ENCODE measurements around the gene AGFG1. TPM values are rescaled to one million over a fixed set of nuclear protein-coding genes. Genes with fewer than 3 reads are reported as not detected.

The AGFG1 gene
- total RNA-seq, 4 donors from 2014 or later, result 41.0 to 60.3 (median 55.0) TPM

DNA sequence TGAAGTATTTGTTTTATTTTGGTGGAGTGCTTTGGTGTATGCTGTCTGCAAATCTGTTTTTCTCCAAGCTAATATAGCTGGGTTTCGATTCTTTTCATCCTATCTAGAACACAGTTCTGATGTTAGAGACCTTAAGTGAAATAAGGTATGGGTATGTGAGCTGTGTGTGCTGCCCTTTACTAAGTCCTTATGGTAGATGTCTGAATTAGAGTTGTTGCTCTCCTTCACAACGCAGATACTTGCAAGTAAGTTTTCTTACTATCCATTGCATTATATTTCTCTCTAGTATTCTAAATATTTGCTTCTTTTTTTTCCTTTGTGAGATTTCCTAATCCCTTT is 38.6 kb downstream of the AGFG1 start:
- Histone ChIP-seq H3K27ac (no peak overlapping the region), H3K9me3 (no peaks in the 10 kb centered on the region), H3K36me3 (no peaks in the 10 kb centered on the region), H3K27me3 (no peaks in the 10 kb centered on the region), H3K4me3 (no peak overlapping the region), H3K4me1 (peaks cover 51% of the 10 kb centered on the region)
- DNase-seq (ENCODE audit: low spot score in 2 of 2), result no peak
- TF ChIP-seq POLR2AphosphoS5 (IDR thresholded peaks at IDR 0.05) (no peak), POLR2A (IDR thresholded peaks at IDR 0.05) (no peak), EP300 (IDR thresholded peaks at IDR 0.05) (no peak)
- TF ChIP-seq, protein P1, sequence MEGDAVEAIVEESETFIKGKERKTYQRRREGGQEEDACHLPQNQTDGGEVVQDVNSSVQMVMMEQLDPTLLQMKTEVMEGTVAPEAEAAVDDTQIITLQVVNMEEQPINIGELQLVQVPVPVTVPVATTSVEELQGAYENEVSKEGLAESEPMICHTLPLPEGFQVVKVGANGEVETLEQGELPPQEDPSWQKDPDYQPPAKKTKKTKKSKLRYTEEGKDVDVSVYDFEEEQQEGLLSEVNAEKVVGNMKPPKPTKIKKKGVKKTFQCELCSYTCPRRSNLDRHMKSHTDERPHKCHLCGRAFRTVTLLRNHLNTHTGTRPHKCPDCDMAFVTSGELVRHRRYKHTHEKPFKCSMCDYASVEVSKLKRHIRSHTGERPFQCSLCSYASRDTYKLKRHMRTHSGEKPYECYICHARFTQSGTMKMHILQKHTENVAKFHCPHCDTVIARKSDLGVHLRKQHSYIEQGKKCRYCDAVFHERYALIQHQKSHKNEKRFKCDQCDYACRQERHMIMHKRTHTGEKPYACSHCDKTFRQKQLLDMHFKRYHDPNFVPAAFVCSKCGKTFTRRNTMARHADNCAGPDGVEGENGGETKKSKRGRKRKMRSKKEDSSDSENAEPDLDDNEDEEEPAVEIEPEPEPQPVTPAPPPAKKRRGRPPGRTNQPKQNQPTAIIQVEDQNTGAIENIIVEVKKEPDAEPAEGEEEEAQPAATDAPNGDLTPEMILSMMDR (IDR thresholded peaks at IDR 0.05), result no peak
- WGBS, result 96% methylated on average over 2 of the region's 2 CpGs

DNA sequence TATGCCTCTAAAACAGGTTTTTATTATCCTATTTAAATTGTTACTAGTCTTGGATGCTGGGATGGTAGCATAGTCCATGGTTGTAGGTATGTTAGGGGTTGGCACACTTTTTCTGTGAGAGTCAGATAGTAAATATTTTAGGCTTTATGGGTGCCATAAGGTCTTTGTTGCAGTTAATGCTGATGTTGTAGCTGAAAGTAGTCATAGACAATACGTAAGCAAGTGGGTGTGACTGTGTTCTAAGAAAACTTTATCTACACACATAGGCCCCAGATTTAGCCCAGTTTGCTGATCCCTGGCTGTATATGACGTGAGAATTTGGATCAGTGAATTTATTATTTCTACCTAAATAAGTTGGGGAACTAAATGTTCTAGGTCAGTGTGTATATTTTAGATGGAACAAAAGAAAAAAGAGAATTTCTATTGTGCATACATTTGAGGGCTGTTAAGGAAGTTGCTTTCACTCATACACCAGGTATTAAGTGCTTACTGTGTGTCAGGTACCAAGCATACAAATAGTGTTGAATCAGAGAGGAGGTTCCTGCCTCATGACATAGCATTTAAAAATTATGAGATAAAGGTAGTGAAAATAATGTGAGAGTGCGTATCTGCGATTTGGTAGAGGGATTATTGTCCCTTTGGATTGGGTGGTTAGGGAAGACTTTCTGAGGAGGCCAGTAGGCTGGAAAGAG is 39.4 kb downstream of the AGFG1 start:
- TF ChIP-seq EP300 (IDR thresholded peaks at IDR 0.05) (no peak), POLR2AphosphoS5 (IDR thresholded peaks at IDR 0.05) (no peak), POLR2A (IDR thresholded peaks at IDR 0.05) (no peak)
- no peak overlapping the region for H3K27ac ChIP-seq

DNA sequence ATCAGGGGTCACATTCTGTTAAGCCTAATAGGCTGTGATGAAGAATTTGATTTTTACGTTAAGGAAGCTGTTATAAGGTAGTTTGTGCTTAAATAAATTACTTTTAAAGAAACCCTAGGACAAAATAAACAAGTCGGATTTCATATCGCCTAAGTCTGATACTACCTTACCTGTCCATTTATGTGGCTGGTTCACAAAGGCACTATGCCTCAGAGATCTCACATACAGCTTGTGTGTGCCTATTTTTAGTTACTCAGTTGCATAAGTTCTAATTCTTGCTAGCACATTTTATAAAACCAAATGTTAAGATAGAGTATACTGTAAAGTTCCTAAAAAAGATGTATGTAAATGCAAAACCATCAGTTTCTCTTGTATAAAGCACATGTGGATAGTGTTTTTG is 40.0 kb downstream of the AGFG1 start:
- DNase-seq (ENCODE audit: low spot score in 2 of 2), result no peak
- Histone ChIP-seq H3K4me3 (no peak overlapping the region), H3K4me1 (peaks cover 58% of the 10 kb centered on the region), H3K27me3 (no peaks in the 10 kb centered on the region), H3K27ac (no peak overlapping the region), H3K36me3 (no peaks in the 10 kb centered on the region), H3K9me3 (no peaks in the 10 kb centered on the region)
- TF ChIP-seq POLR2A (IDR thresholded peaks at IDR 0.05) (no peak), EP300 (IDR thresholded peaks at IDR 0.05) (no peak), POLR2AphosphoS5 (IDR thresholded peaks at IDR 0.05) (no peak)
- TF ChIP-seq, protein P1 (IDR thresholded peaks at IDR 0.05), result no peak
- WGBS, result 89% methylated on average over 3 of the region's 3 CpGs

More for the DNA sequence above, 39.4 kb downstream of the AGFG1 start:
- Histone ChIP-seq H3K27me3 (no peaks in the 10 kb centered on the region), H3K36me3 (no peaks in the 10 kb centered on the region), H3K4me1 (peaks cover 54% of the 10 kb centered on the region), H3K4me3 (no peak overlapping the region), H3K9me3 (no peaks in the 10 kb centered on the region)
- WGBS, result 94% methylated on average over 4 of the region's 4 CpGs
- no peak for DNase-seq (ENCODE audit: low spot score in 2 of 2)

DNA sequence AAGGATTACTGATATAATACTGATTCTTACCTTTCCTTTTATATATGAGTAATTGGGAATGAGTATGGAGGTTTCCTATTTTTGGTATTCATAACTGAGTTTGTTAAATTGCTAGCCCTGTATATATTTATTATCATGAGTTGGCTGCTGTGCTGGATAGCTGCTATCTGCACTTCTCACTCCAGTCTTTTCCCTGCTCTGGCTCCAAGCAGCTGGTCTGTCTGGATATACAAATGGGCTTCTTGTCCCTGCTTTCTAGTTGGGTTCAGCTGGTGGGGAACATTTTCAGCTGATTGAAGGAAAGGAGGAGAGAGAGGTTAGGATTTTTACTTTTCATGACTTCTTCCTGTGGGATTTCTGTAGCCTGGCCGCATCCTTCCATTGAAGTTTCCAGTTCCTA is 41.2 kb downstream of the AGFG1 start:
- TF ChIP-seq POLR2AphosphoS5 (IDR thresholded peaks at IDR 0.05), result no peak
- TF ChIP-seq, protein P1 (IDR thresholded peaks at IDR 0.05), result no peak
- no peak for TF ChIP-seq POLR2A (IDR thresholded peaks at IDR 0.05)
- TF ChIP-seq EP300 (IDR thresholded peaks at IDR 0.05), result no peak
- Histone ChIP-seq H3K36me3 (no peaks in the 10 kb centered on the region), H3K9me3 (no peaks in the 10 kb centered on the region), H3K4me3 (no peak overlapping the region), H3K4me1 (peaks cover 61% of the 10 kb centered on the region), H3K27ac (no peak overlapping the region), H3K27me3 (no peaks in the 10 kb centered on the region)
- 55% methylated on average over 1 of the region's 1 CpG for WGBS
- no peak for DNase-seq (ENCODE audit: low spot score in 2 of 2)

DNA sequence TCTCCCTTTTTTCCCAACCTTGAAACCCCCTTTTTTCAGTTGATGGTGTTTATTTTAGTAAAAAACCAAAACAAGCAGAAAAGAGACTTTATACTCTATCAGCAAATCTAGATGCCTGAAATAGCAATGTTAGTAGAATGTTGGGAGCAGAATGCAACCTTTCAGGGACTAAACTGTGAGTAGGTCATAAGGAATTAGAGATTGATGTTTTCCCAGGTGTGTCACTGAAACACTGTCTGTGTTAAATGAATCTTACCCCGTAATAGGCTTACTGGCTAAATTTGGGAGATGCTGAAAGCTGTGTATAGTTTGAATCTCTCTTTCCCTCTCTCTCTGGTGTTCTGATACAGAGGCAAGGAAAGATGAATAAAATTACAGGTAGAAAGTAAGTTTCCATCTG is 43.8 kb downstream of the AGFG1 start:
- Histone ChIP-seq H3K4me1 (peaks cover 49% of the 10 kb centered on the region), H3K27me3 (no peaks in the 10 kb centered on the region), H3K9me3 (no peaks in the 10 kb centered on the region), H3K36me3 (no peaks in the 10 kb centered on the region), H3K27ac (no peak overlapping the region), H3K4me3 (no peak overlapping the region)
- TF ChIP-seq, protein P1 (IDR thresholded peaks at IDR 0.05), result no peak
- TF ChIP-seq POLR2AphosphoS5 (IDR thresholded peaks at IDR 0.05) (no peak), POLR2A (IDR thresholded peaks at IDR 0.05) (no peak), EP300 (IDR thresholded peaks at IDR 0.05) (no peak)
- WGBS, result 70% methylated on average over 1 of the region's 1 CpG
- DNase-seq (ENCODE audit: low spot score in 2 of 2), result no peak

All from suprapubic skin (tissue), 4 donors.